ENCODE measurements around the gene CDIPT. TPM values are rescaled to one million over a fixed set of nuclear protein-coding genes. Genes with fewer than 3 reads are reported as not detected.
A peak's percentile ranks its signal among the peaks of the same experiment; 100 is the strongest.

Gene CDIPT
- total and polyA plus RNA-seq, 2 of the 13 experiments (the other 11 are each of a cell fraction or from before 2014, with no cell fraction given) = 54.9 to 97.5 TPM

GRCh38 chr16:29810699-29811169 is 52.3 kb downstream of the CDIPT start (continued):
- TF ChIP-seq SNAPC4 (CRISPR knock-in tag; IDR thresholded peaks at IDR 0.05) (0 out of 2 replicates have a peak, but pooled peaks have one; percentile 7), NONO (IDR thresholded peaks at IDR 0.05) (no peak), NONO (CRISPR knock-in tag; conservative IDR thresholded peaks at IDR 0.05) (no peak), GZF1 (CRISPR knock-in tag; IDR thresholded peaks at IDR 0.05) (no peak), HMGXB4 (CRISPR knock-in tag; IDR thresholded peaks at IDR 0.05; ENCODE audit: borderline replicate concordance in 1 of 2, low read depth in 1 of 2) (no peak), MYC (CRISPR knock-in tag; IDR thresholded peaks at IDR 0.05; ENCODE audit: borderline replicate concordance) (no peak), ZNF710 (CRISPR knock-in tag; IDR thresholded peaks at IDR 0.05; ENCODE audit: borderline replicate concordance) (no peak), ZNF749 (CRISPR knock-in tag; IDR thresholded peaks at IDR 0.05; ENCODE audit: borderline replicate concordance) (0 out of 2 replicates have a peak, but pooled peaks have one; percentile 30), HNRNPLL (IDR thresholded peaks at IDR 0.05; ENCODE audit: low read depth, low read length, poor library complexity, severe bottlenecking) (no peak), YEATS4 (CRISPR knock-in tag; IDR thresholded peaks at IDR 0.05; ENCODE audit: borderline replicate concordance) (no peak), ZNF740 (CRISPR knock-in tag; IDR thresholded peaks at IDR 0.05) (no peak), ZNF317 (CRISPR knock-in tag; IDR thresholded peaks at IDR 0.05) (0 out of 2 replicates have a peak, but pooled peaks have one; percentile 8), ZNF441 (CRISPR knock-in tag; IDR thresholded peaks at IDR 0.05; ENCODE audit: borderline replicate concordance) (no peak)
